NCI-H1092 treated with DMSO at 0.1 percent for 48 hours (cell line): ENCODE measurements around the gene NBPF12.
"Not testable (repeated sequence)": the region's sequence is repeated elsewhere in the genome, so short reads cannot be mapped to it uniquely, and the experiment has no call there.

Experiments used
- DNase-seq: peaks from one replicate; lab custom pipeline; 2025; lab: John Stamatoyannopoulos, UW

Gene NBPF12

DNA sequence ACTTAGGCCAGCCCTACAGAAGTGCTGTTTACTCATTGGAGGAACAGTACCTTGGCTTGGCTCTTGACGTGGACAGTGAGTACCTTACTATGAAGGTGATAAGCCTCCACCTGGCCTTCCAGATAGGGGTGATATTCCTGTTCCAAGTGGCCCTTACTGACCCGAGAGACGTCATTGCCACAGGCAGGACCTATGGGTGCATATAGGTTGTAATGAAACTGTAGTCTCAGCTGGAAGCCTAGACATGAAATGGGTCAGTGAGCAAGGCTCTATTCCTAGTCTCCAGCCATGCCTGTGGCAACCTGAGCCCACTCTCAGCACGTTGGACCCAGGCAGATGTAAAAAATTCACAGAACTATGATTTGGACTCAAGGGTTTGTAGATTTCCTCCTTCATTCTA, 48.3 kb downstream of the NBPF12 start:
- DNase-seq: not testable (repeated sequence)

GRCh38 chr1:146987502-146987901, 49.4 kb downstream of the NBPF12 start:
- DNase-seq: not testable (repeated sequence)

DNA sequence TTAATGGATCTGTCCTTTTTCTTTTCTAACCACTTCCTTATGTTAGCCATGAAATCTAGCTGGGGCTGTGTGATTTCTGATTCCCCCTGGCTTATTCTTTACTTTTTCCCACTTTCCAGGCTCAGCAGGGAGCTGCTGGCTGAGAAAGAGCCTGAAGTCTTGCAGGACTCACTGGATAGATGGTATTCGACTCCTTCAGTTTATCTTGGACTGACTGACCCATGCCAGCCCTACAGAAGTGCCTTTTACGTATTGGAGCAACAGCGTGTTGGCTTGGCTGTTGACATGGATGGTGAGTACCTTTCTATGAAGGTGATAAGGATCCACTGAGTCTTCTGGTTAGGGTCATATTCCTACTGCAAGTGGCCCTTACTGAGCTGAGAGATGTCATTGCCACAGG, 51.3 kb downstream of the NBPF12 start:
- DNase-seq: not testable (repeated sequence)

- DNase-seq: not testable (repeated sequence)
Measured at GRCh38 chr1:147008495-147008894, 70.4 kb downstream of the NBPF12 start.

DNA sequence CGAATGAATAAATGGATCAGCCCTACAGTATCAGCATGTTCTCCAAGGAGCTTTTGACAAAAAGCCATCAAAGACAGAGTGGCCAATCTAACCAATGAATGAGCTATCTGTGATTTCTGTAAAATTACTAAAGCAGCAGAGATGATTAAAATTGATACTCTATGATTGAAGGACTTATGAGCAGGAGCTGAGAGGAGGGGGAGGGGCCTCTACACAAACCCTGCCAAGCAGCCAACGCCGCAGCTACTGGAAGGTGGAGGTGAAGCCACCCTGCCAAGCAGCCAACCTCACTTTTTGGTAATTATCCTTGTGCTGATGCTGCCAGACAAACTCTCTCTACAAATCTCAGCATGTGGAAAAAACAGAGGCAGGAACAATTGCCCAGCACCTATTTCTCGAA, 88.9 kb downstream of the NBPF12 start:
- DNase-seq: not testable (repeated sequence)

DNA sequence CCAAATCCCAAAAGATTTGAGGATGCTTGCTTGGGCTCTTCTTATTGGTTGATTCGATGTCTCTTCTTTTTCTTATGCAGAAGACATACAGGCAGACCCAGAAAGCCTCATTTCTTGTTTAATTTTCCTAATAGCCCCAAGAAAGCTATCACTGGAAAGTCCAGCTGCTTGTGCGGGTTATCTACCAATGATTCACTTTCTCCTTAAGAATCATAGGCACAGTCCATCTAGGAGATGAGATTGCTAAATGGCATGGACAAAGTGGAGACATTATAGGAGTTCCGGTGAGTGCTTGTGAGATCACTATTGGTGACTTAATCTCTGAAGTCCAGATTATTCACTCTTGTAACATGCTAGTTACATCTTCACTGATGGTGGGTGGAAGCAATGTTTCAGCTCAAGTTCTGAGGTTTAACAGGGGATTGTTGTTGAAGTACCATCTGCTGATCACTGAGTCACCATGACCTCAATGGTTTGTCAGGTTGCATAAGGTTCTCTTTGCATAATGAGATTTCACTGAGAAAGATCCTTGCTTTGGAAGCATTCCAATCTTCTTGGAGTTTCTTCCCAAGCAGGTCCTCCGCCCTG, 92.0 kb downstream of the NBPF12 start:
- DNase-seq: not testable (repeated sequence)

DNA sequence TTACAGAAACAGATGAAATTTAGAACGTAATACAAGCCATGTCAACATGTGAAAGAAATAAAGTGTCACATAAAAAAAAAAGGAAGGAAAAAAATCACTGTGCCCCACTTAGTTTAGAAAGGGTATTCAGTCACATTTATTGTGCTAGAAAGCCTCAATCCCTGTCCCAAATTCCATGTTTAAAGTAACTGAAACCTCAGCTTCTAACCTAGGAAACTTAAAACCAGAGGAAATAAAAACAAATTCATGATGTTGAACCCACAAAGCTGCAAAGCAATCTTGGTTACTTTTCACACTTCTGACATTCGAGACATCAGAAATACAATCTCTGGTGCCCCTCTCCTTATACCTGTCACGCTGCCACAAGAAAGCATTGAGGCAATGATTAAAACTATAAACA, 101.8 kb downstream of the NBPF12 start:
- no peak for DNase-seq

- not testable (repeated sequence) for DNase-seq
Measured at GRCh38 chr1:147042891-147043290, 104.8 kb downstream of the NBPF12 start.

DNA sequence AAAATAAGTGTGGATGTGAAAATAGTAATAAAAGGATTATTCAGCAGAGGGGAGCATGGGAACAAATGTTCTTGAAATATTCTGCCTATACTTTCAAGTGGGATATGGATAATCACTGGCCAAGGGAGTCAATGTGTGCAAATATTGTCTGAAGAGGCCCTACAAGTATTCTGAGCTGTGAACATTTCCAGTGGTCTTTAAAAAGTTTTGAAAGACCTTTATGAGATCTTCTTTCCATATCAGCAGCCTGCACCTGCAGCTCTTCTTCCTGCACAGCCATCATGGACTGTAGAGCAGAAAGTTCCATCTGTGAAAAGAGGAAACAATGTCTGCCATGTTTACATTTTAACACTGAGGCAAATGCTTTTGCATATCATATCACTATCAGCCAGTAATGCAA, 106.4 kb downstream of the NBPF12 start:
- not testable (repeated sequence) for DNase-seq
